Germinal center (tissue), 1 donor: ENCODE measurements around the gene E2F1.
"Not testable (repeated sequence)": the region's sequence is repeated elsewhere in the genome, so short reads cannot be mapped to it uniquely, and the experiment has no call there.

Experiments
- DNase-seq: peaks from one replicate; pipeline ENCODE4 v3.0.0; 2012; ENCODE audit warnings: mixed read lengths, low spot score

Gene E2F1

GRCh38 chr20:33710681-33711445 is 24.7 kb upstream of the E2F1 start:
- DNase-seq = no peak

GRCh38 chr20:33709905-33710541 is 23.8 kb upstream of the E2F1 start:
- no peak for DNase-seq

- no peak for DNase-seq
These were observed 23.2 kb upstream of the E2F1 start for GRCh38 chr20:33709398-33709797.

GRCh38 chr20:33707668-33708067 is 21.5 kb upstream of the E2F1 start:
- DNase-seq = no peak

- DNase-seq = no peak
These were observed 18.2 kb upstream of the E2F1 start for GRCh38 chr20:33704197-33704924.

- DNase-seq = no peak
These were observed 17.4 kb upstream of the E2F1 start for GRCh38 chr20:33703498-33704137.

GRCh38 chr20:33702861-33703260 is 16.7 kb upstream of the E2F1 start:
- no peak for DNase-seq

GRCh38 chr20:33701629-33702450 is 15.7 kb upstream of the E2F1 start:
- no peak for DNase-seq

- not testable (repeated sequence) for DNase-seq
These were observed 14.7 kb upstream of the E2F1 start for GRCh38 chr20:33700696-33701441.

- DNase-seq = not testable (repeated sequence)
These were observed 12.8 kb upstream of the E2F1 start for GRCh38 chr20:33698966-33699365.

GRCh38 chr20:33697129-33697528 is 10.9 kb upstream of the E2F1 start:
- no peak for DNase-seq

- no peak for DNase-seq
These were observed 10.3 kb upstream of the E2F1 start for GRCh38 chr20:33696448-33696847.

- no peak for DNase-seq
These were observed 8.4 kb upstream of the E2F1 start for GRCh38 chr20:33694639-33695012.

GRCh38 chr20:33693741-33694638 is 7.8 kb upstream of the E2F1 start:
- DNase-seq = no peak

GRCh38 chr20:33693289-33693688 is 7.1 kb upstream of the E2F1 start:
- DNase-seq = no peak

- no peak for DNase-seq
These were observed 3.8 kb upstream of the E2F1 start for GRCh38 chr20:33689973-33690372.

GRCh38 chr20:33689493-33689892 is 3.3 kb upstream of the E2F1 start:
- DNase-seq = no peak

- no peak for DNase-seq
These were observed 2.8 kb upstream of the E2F1 start for GRCh38 chr20:33688938-33689424.

- DNase-seq = no peak
These were observed 2.1 kb upstream of the E2F1 start for GRCh38 chr20:33687993-33688937.
